Measurements from ENCODE around the gene MCM8. TPM values are rescaled to one million over a fixed set of nuclear protein-coding genes. Genes with fewer than 3 reads are reported as not detected.

The MCM8 gene
- total RNA-seq, 2 experiments from 2014 or later, result 46.6 to 47.8 TPM

DNA sequence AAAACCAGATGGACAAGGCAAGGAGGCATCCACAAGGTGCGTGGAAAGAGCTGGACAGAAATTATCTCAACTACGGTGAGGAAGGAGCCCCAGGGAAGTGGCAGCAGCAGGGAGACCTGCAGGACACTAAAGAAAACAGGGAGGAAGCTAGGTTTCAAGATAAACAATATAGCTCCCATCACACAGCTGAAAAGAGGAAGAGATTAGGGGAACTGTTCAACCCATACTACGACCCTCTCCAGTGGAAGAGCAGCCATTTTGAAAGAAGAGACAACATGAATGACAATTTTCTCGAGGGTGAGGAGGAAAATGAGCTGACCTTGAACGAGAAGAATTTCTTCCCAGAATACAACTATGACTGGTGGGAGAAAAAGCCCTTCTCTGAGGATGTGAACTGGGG is 27.0 kb upstream of the MCM8 start:
- H3K27me3 Mint-ChIP-seq, result peaks cover 10% of the 10 kb centered on the region
- ChIA-PET POLR2A (interaction anchor here (0.6 kb wide), 1 partner anchor 51 kb away, joined by 3 read pairs; no protein-coding TSS in a partner anchor), CTCF (interaction anchor here (1.0 kb wide), 1 partner anchor 395 kb away, joined by 4 read pairs; no protein-coding TSS in a partner anchor)
- TF ChIP-seq, protein P1, sequence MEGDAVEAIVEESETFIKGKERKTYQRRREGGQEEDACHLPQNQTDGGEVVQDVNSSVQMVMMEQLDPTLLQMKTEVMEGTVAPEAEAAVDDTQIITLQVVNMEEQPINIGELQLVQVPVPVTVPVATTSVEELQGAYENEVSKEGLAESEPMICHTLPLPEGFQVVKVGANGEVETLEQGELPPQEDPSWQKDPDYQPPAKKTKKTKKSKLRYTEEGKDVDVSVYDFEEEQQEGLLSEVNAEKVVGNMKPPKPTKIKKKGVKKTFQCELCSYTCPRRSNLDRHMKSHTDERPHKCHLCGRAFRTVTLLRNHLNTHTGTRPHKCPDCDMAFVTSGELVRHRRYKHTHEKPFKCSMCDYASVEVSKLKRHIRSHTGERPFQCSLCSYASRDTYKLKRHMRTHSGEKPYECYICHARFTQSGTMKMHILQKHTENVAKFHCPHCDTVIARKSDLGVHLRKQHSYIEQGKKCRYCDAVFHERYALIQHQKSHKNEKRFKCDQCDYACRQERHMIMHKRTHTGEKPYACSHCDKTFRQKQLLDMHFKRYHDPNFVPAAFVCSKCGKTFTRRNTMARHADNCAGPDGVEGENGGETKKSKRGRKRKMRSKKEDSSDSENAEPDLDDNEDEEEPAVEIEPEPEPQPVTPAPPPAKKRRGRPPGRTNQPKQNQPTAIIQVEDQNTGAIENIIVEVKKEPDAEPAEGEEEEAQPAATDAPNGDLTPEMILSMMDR (IDR thresholded peaks at IDR 0.05), result no peak
- ATAC-seq, result no peak
- peaks cover 15% of the 10 kb centered on the region for H3K4me1 Mint-ChIP-seq (ENCODE audit: low read depth)
- H3K4me3 Mint-ChIP-seq, result no peak overlapping the region
- no peak overlapping the region for H3K27ac Mint-ChIP-seq
- intact Hi-C loops (cut with micrococcal nuclease), result no loop called here
- no peaks in the 10 kb centered on the region for H3K9me3 Mint-ChIP-seq
- no peak for DNase-seq
- no peaks in the 10 kb centered on the region for H3K36me3 Mint-ChIP-seq (ENCODE audit: low read depth)

DNA sequence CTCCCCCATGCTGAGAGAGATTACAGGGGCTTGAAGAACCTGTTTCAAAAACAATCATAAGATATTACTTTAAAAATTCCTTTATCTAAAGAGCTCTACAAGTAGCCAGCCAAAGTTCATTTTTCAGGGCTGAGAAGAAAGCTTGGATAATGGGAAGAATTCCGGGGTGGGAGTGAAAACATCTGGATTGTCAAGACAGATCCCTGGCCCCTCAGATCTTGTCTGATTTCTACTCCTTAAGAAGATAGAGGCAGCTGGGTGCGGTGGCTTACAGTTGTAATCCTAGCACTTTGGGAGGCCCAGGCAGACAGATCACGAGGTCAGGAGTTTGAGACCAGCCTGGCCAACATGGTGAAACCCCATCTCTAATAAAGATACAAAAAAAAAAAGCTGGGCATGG is 24.9 kb upstream of the MCM8 start:
- no peak for DNase-seq
- Mint-ChIP-seq H3K9me3 (no peaks in the 10 kb centered on the region), H3K27me3 (peaks cover 14% of the 10 kb centered on the region), H3K27ac (no peak overlapping the region), H3K36me3 (ENCODE audit: low read depth) (no peaks in the 10 kb centered on the region), H3K4me3 (no peak overlapping the region), H3K4me1 (ENCODE audit: low read depth) (peaks cover under 1% of the 10 kb centered on the region)
- TF ChIP-seq, protein P1 (IDR thresholded peaks at IDR 0.05), result no peak
- POLR2A ChIA-PET, result no interaction called here
- intact Hi-C loops (cut with micrococcal nuclease), result no loop called here
- no peak for ATAC-seq
- CTCF ChIA-PET, result no interaction called here

DNA sequence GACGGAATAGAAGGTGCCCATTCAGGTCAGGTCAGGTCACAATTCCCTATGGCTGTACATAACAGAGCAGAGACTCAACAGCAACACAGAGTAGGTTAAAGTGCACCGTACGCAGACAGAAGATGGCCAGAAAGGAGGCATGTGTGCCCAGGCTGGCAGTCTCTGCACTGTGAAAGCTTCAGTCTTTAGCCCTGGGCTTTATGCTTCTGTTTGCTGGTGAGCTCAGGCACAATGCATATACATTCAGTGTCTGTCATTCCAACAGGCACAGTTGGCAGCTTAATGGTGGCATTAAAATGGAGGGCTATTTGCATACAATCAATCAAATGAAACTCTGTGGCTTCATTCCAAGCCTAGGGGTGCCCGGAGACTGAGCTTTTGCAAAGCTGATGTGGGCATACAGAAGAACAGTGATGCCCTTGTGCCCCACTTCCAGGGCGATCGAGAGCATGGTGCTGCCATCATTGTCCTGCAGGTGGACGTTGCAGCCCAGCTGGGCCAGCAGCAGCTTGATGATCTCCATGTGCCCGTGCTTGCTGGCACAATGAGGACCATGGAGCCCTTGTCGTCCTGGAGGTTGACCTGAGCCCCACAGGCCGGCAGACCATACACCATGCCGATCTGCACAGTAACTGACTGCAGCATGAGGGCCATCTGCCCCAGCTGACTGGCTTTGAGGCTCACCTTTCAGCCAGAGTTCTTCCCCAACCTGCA is 22.5 kb upstream of the MCM8 start:
- no peak for DNase-seq
- ChIA-PET POLR2A (no interaction called here), CTCF (interaction anchor here (1.2 to 1.8 kb wide), 2 partner anchors 399 to 480 kb away, joined by 4 to 8 read pairs; no protein-coding TSS in a partner anchor)
- TF ChIP-seq, protein P1 (IDR thresholded peaks at IDR 0.05), result no peak
- peaks cover 12% of the 10 kb centered on the region for H3K27me3 Mint-ChIP-seq
- no peak overlapping the region for H3K27ac Mint-ChIP-seq
- no peaks in the 10 kb centered on the region for H3K4me1 Mint-ChIP-seq (ENCODE audit: low read depth)
- ATAC-seq, result no peak
- H3K9me3 Mint-ChIP-seq, result no peaks in the 10 kb centered on the region
- no peaks in the 10 kb centered on the region for H3K36me3 Mint-ChIP-seq (ENCODE audit: low read depth)
- no peak overlapping the region for H3K4me3 Mint-ChIP-seq
- intact Hi-C loops (cut with micrococcal nuclease), result no loop called here

DNA sequence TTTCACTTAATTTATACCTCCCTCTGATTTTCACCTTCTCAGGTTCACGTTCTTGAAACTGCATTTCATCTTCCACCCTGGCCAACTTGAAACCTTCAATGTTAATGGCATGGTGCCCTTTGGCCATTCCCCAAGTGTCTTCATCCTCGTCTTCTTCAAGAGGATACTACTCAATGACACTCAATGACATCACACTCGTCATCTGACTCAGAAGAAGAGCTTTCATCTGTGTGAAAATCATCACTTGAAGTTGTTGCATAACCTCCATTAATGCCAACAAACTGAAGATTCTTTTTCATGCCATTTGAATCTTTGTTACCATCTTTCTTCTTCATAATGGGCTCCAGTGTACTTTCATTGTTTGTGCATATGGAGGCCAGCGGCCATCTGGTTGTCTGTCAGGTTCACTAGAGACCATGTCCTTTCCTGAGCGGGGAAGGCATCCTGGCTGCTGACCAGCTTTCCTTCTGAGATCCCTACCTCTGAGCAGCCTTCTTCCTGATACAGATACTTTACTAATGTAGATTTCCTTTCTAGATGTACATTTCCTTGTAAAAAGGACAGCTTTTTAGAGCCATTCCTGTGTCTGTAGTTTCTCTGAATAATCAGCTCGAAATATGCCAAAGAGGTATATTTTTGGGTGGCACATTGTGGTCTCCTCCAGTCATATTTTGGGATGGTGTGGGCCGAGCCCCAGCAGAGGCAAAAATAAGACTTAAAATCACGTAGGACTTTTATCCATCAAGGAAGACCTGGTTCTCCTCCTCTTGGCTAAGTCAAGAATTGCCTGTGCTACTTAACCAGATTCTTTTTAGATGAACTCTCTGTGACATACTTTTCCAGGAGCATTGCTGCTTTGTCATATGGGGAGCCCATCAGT is 21.4 kb upstream of the MCM8 start:
- no peak for DNase-seq
- Mint-ChIP-seq H3K36me3 (ENCODE audit: low read depth) (no peaks in the 10 kb centered on the region), H3K4me3 (no peak overlapping the region), H3K27me3 (peaks cover 6% of the 10 kb centered on the region), H3K9me3 (no peaks in the 10 kb centered on the region), H3K27ac (no peak overlapping the region), H3K4me1 (ENCODE audit: low read depth) (no peaks in the 10 kb centered on the region)
- intact Hi-C loops (cut with micrococcal nuclease), result no loop called here
- ATAC-seq, result no peak
- TF ChIP-seq, protein P1 (IDR thresholded peaks at IDR 0.05), result no peak
- ChIA-PET CTCF (interaction anchor here (0.9 to 1.8 kb wide), 3 partner anchors 10 to 400 kb away, joined by 3 to 8 read pairs (median 3); no protein-coding TSS in a partner anchor), POLR2A (no interaction called here)

DNA sequence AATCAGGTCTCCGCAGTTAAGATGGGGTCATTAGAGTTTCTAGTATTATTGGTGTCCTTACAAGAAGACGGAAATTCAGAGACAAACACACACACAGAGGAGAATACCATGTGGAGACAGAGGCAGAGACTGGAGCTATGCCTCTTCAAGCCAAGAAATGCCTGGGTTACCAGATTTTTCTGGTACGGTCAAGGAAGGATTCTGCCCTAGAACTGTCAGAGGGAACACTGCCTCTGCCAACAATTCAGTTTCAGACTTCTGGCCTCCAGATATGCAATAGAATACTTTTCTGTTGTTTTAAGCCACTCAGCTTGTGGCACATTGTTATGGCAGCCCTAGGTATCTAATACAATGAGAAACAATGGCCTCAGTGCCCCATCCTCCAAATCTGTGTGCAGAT is 19.0 kb upstream of the MCM8 start:
- no peak for DNase-seq
- TF ChIP-seq, protein P1 (IDR thresholded peaks at IDR 0.05), result no peak
- peaks cover 6% of the 10 kb centered on the region for H3K27me3 Mint-ChIP-seq
- H3K9me3 Mint-ChIP-seq, result no peaks in the 10 kb centered on the region
- no peaks in the 10 kb centered on the region for H3K36me3 Mint-ChIP-seq (ENCODE audit: low read depth)
- peaks cover 8% of the 10 kb centered on the region for H3K4me1 Mint-ChIP-seq (ENCODE audit: low read depth)
- POLR2A ChIA-PET, result no interaction called here
- no peak overlapping the region for H3K27ac Mint-ChIP-seq
- intact Hi-C loops (cut with micrococcal nuclease), result no loop called here
- no peak overlapping the region for H3K4me3 Mint-ChIP-seq
- CTCF ChIA-PET, result no interaction called here
- ATAC-seq, result no peak
